Measurements from ENCODE around the gene SMCP. TPM values are rescaled to one million over a fixed set of nuclear protein-coding genes. Genes with fewer than 3 reads are reported as not detected.

SMCP gene
- not detected for polyA plus RNA-seq (ENCODE audit: insufficient read depth in 1 of 5, insufficient read length in 5 of 5, low replicate concordance in 1 of 5)
- long read RNA-seq, donor 1 = 0 reads
- long read RNA-seq, donor 2 = 0 reads
- long read RNA-seq, donor 3 = 0 reads
- long read RNA-seq, donor 4 = 0 reads
- long read RNA-seq, donor 5 = 0 reads
- long read RNA-seq, donor 6 = 0 reads
- long read RNA-seq, donor 7 = 0 reads
- long read RNA-seq, donor 8 = 0 reads

DNA sequence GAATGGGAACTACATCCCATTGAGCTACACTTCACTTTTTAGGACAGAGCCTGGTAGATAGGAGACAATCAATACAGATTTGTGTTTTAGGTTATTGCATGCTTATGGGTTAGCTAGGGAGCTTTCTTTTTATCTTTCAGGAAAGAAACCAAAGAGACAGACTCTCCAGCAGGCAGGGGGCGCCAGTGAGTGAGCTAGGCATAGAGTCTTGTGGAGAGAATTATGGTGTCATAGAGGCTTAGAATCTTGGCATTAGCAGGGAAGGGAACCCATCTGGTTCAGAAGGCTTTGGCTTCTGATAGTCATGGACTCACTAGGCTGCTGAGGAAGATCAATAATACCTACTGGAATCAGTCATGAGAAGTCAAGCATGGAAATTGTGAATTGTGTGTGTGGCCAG lies at the start of gene SMCP:
TSS of gene SMCP (plus strand) at position 281 of the 400 bp plus-strand sequence. CDS start 6,101 bp downstream, outside the sequence.
- no peak for DNase-seq

GRCh38 chr1:152836870-152837269 lies 41.3 kb upstream of the SMCP start:
- no peak for DNase-seq

- DNase-seq = no peak
Measured at GRCh38 chr1:152842556-152842955, 35.6 kb upstream of the SMCP start, which contains the start of gene LCE6A. Gene LCE6A (plus strand): TSS chr1:152842856. CDS start chr1:152843521, 665 bp downstream.

DNA sequence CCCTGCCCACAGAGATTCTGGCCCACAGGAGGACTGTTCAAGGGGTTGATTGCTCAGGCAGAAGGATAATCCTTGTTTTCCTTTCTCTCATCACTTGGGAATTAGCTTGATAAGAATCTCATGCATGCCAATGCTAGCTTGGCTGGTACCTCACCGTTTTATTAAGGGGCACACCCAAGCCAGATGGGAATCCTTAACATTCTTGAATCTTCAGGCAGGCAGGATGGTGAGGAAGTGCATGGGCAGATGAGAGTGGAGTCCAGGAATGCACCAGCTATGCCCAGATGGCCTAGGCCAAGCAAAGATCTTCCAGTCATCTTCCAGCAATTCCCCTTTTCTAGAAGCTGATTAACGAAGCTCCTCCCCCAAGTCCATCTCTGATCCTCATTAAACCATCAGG lies 22.5 kb upstream of the SMCP start:
- no peak for DNase-seq

- DNase-seq = no peak
Measured at GRCh38 chr1:152858062-152858461, 20.1 kb upstream of the SMCP start.

- DNase-seq = no peak
Measured at GRCh38 chr1:152859696-152860095, 18.4 kb upstream of the SMCP start, which contains the start of gene LCE7A. Gene LCE7A (plus strand): TSS chr1:152859996. CDS start chr1:152860698, 702 bp downstream.

DNA sequence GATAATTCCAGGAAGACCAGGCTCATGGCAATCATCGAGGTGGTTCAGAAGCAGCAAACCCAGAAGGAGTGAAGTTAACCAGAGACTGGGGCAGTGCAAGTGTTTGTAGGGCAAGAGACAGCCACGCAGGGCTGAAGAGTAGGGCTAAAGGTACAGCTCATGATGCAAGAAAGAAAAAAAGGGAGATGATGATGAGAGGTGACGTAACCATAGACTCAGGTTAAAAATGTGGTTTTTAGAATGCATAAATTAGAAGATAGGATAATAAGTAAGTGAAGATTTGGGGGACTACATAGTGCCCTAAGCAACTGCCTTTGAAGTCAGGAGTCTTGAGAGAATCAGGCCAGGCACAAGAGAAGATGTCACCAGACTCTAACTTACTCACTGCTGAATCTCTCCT lies 18.0 kb upstream of the SMCP start:
- DNase-seq = no peak

GRCh38 chr1:152861374-152861773 lies 16.7 kb upstream of the SMCP start:
- no peak for DNase-seq

DNA sequence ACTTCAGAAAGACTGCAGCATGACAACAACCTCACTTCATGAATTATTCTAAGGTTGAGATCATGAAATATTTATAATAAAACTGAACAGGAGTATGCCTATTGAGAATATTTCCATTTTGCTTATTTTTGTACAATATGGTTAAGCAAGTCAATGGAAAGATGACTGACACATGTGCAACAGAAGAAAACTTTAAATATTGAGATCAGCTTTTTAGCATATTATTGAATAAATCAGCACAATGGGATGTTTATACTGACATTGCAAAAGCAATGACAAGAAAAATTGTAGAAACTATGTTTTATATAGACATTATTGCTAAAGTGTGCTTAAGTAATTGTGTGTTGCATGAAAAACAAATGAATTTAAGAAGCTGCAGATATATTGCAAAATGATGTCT lies 13.7 kb upstream of the SMCP start:
- DNase-seq = no peak

- no peak for DNase-seq
Measured at GRCh38 chr1:152866321-152866720, 11.8 kb upstream of the SMCP start.

GRCh38 chr1:152869808-152870419 lies 8.2 kb upstream of the SMCP start:
- peak; percentile 19 for DNase-seq

DNA sequence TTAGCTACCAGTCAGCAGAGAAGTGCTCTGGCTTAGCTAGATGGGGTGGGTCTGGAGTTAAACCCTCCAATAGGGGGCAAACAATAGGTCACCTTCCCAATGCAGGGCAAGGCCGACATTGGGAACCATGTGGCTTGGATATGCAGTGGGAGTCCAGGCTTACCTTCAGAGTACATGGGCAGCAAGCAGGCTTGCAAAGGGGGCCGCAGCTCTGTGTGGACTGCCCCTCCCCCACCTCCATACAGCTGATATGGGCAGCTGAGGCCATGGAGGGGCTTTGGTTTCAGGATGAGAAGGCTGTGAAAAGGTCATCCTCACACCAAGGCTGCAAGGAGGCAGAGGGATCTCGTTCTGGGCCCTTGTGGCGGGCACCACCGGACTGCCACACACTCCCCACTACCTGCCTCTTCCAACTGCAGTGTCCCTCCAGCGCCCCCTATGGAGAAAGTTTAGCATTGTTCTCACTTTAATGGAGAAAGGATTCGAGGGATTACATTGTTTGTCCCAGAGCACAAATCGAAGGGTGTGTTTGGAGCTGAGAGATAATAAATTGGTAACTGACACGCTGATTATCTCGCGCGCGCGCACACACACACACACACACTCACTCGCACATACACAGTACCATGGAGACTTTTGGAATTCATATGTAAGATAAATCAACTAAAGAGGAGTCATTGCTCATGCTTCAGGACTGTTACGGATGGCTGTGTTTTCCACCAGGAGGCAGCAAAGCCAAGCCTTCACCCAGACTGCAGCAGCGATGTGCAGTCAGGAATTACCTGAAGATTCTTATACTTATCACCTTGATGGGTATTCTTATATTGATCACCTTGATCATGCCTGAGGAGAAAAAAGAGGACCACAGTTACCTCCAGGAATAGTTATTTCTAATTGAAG lies 7.0 kb upstream of the SMCP start:
- no peak for DNase-seq

DNA sequence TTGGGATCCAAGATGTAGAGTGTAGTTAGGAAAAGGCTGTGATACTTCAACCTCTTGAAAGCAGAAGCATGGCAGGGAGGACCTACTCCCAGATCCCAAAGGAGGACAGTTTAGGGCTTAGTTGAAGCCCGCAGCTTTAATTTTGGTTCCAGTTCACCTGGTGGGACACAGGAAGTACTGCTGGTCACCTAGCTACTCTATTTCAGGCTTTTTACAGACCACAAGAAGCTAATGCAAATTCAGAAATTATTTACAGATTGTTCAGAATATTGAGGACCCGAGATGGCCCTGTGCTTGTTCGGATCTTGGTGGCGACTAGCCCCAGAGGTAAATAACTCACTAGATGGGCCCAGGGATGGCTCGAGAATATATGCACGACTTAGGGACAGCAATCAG lies 6.4 kb upstream of the SMCP start:
- DNase-seq = no peak

GRCh38 chr1:152873495-152873894 lies 4.6 kb upstream of the SMCP start:
- DNase-seq = no peak

DNA sequence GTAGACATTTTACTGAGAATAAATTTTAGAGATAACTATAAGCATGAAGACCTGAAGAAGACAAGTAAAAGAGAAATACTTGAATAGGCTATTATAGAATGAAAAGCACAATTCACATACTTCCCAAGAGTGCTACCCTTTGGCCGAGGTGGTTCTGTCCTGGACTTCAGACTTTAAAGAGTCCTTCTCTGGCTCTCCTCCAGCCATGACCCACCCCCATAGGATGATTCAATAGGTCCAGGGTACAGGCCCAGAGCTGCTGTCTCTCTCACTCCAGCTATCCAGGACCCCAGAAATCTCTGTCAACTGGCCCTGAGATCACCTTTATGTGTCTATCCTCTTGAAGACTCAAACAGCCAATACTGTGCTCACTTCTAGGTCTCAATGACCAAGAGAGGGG lies 1.3 kb upstream of the SMCP start:
- DNase-seq = no peak

GRCh38 chr1:152879559-152880198 lies 1.6 kb downstream of the SMCP start:
- no peak for DNase-seq

DNA sequence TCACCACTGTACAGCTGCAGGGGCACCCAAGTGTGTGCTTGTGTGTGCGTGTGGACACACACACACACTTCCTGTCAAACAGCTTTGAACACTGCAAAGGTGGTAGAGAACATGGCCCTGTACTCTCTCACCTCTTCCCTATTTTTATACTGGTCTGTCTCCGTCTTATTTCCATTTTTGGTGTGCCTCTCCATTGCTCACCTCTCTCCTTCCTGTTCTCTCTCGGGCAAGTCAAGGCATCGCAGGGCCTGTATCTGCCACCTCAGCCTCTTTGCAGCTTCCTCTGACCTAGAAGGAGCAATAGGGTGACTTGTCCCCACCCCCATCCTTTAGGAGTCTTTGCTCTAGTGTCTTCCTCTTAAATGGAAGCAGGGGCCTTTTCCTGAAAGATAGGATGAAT lies 2.2 kb downstream of the SMCP start:
- no peak for DNase-seq

GRCh38 chr1:152880907-152881306 lies 2.8 kb downstream of the SMCP start:
- no peak for DNase-seq

GRCh38 chr1:152884085-152884484 lies 6.0 kb downstream of the SMCP start:
- DNase-seq = no peak

GRCh38 chr1:152884506-152884905 lies 6.4 kb downstream of the SMCP start:
- DNase-seq = no peak

- no peak for DNase-seq
Measured at GRCh38 chr1:152884966-152885624, 7.0 kb downstream of the SMCP start.

GRCh38 chr1:152886085-152886484 lies 8.0 kb downstream of the SMCP start:
- no peak for DNase-seq

All from right lung (tissue), 10 donors.